Left lung (tissue), 10 donors: Measurements from ENCODE around the gene DGKI. TPM values are rescaled to one million over a fixed set of nuclear protein-coding genes. Genes with fewer than 3 reads are reported as not detected.
A peak's percentile ranks its signal among the peaks of the same experiment; 100 is the strongest.
"Not testable (repeated sequence)": the region's sequence is repeated elsewhere in the genome, so short reads cannot be mapped to it uniquely, and the experiment has no call there.

Experiments used
- ATAC-seq: fragments of 200-7000 bp; cut with Tn5 transposase; one replicate; pipeline ENCODE4 v1.9.1; 2020; ENCODE audit warnings: moderate library complexity
- DNase-seq, 4 donors: peaks; one replicate each; pipeline ENCODE4 v3.0.0-alpha.2; 2013 to 2020
- H3K27ac ChIP-seq, 2 donors: fragments of 200-600 bp; sonication (generic) in 1 of 2; one replicate each; pipeline versions ENCODE4 v1.5.0 to v1.8.0; 2020 to 2021
- H3K27me3 ChIP-seq, 2 donors: fragments of 200-600 bp; sonication (generic) in 1 of 2; one replicate each; pipeline versions ENCODE4 v1.5.0 to v1.8.0; 2020 to 2021
- H3K36me3 ChIP-seq, 2 donors: fragments of 200-600 bp; sonication (generic) in 1 of 2; one replicate each; pipeline versions ENCODE4 v1.5.0 to v1.8.0; 2020 to 2021
- H3K4me1 ChIP-seq, 2 donors: fragments of 200-600 bp; one replicate each; pipeline ENCODE4 v1.8.0; 2021
- H3K4me3 ChIP-seq, 2 donors: fragments of 200-600 bp; sonication (generic) in 1 of 2; one replicate each; pipeline versions ENCODE4 v1.5.0 to v1.8.0; 2020 to 2021; ENCODE audit warnings: mild to moderate bottlenecking in 1 of 2
- H3K9me3 ChIP-seq, 2 donors: fragments of 200-600 bp; sonication (generic) in 1 of 2; one replicate each; pipeline versions ENCODE4 v1.5.0 to v1.8.0; 2020 to 2021
- CTCF ChIP-seq, 2 donors: fragments of 200-600 bp; sonication (generic) in 1 of 2; IDR thresholded peaks; one replicate each; pipeline versions ENCODE4 v1.5.0 to v1.8.0; 2021; ENCODE audit warnings: antibody characterized with exemption in 2 of 2
- intact Hi-C, 2 donors: fragments of 100-400 bp; cut with DNase I; formaldehyde crosslinking; loops; one replicate each; pipeline versions ENCODE4 v1.11.2 to v1.14.2; 2022
- polyA plus RNA-seq, 6 donors: library from polyadenylated mRNA; unstranded; fragments of 120-200 nt; gene quantifications; one replicate each; pipeline ENCODE4 v1.2.1, GENCODE V29; 2013; ENCODE audit not compliant: insufficient read length in 6 of 6
- total RNA-seq, 2 donors: library from RNA; stranded (reverse); fragmentation: NEBNext Ultra II Directional; extraction: Animal tissue kit (Norgen Biotek cat#: 25700); gene quantifications; one replicate each; pipeline ENCODE4 v1.2.1, GENCODE V29; 2021
- donor health status: DM: no; HTN: yes; CAD: no.
- donor health status: DM: no; HTN: no; CAD: no.

Gene DGKI
- total and polyA plus RNA-seq, 8 donors: 0.34 to 1.4 (median 0.50) TPM

GRCh38 chr7:137454246-137454724, 392.5 kb downstream of the DGKI start:
- Histone ChIP-seq H3K36me3 (no peaks in the 10 kb centered on the region), H3K4me3 (no peak overlapping the region), H3K27ac (no peak overlapping the region), H3K9me3 (no peaks in the 10 kb centered on the region), H3K4me1 (no peaks in the 10 kb centered on the region), H3K27me3 (peaks cover 3 to 7% of the 10 kb centered on the region in 2 donors)
- DNase-seq (peak in 2 of 4 donors; percentile 59 to 65), ATAC-seq (peak; percentile 90)
- intact Hi-C loops: no loop called here
- TF ChIP-seq CTCF (IDR thresholded peaks at IDR 0.05): peak; percentile 63 to 68

- Histone ChIP-seq H3K27ac (no peak overlapping the region), H3K4me1 (no peaks in the 10 kb centered on the region), H3K27me3 (peaks cover 3 to 7% of the 10 kb centered on the region in 2 donors), H3K9me3 (no peaks in the 10 kb centered on the region), H3K36me3 (no peaks in the 10 kb centered on the region), H3K4me3 (no peak overlapping the region)
- DNase-seq: no peak
- intact Hi-C loops: no loop called here
- peak; percentile 71 for ATAC-seq
- TF ChIP-seq CTCF (IDR thresholded peaks at IDR 0.05): no peak
Measured at GRCh38 chr7:137453356-137453755, 393.4 kb downstream of the DGKI start.

- TF ChIP-seq CTCF (IDR thresholded peaks at IDR 0.05): no peak
- H3K27me3 ChIP-seq: no peaks in the 10 kb centered on the region
- no peak for ATAC-seq
- H3K4me3 ChIP-seq: no peak overlapping the region
- H3K36me3 ChIP-seq: no peaks in the 10 kb centered on the region
- H3K9me3 ChIP-seq: no peaks in the 10 kb centered on the region
- no peaks in the 10 kb centered on the region for H3K4me1 ChIP-seq
- DNase-seq: no peak
- intact Hi-C loops: no loop called here
- no peak overlapping the region for H3K27ac ChIP-seq
Measured at GRCh38 chr7:137449016-137449415, 397.8 kb downstream of the DGKI start.

GRCh38 chr7:137448572-137448971, 398.2 kb downstream of the DGKI start:
- DNase-seq, ATAC-seq, H3K27me3 ChIP-seq, H3K4me3 ChIP-seq, intact Hi-C loops, H3K9me3 ChIP-seq, H3K4me1 ChIP-seq, H3K36me3 ChIP-seq, H3K27ac ChIP-seq: not testable (repeated sequence)

- intact Hi-C loops: no loop called here
- no peak overlapping the region for H3K27ac ChIP-seq
- H3K36me3 ChIP-seq: no peaks in the 10 kb centered on the region
- no peak overlapping the region for H3K4me3 ChIP-seq
- H3K27me3 ChIP-seq: no peaks in the 10 kb centered on the region
- ATAC-seq (no peak), DNase-seq (peak in 2 of 4 donors; percentile 14 to 16)
- H3K4me1 ChIP-seq: no peaks in the 10 kb centered on the region
- no peaks in the 10 kb centered on the region for H3K9me3 ChIP-seq
- no peak for TF ChIP-seq CTCF (IDR thresholded peaks at IDR 0.05)
Measured at GRCh38 chr7:137446025-137446424, 400.7 kb downstream of the DGKI start.

GRCh38 chr7:137445268-137445667, 401.5 kb downstream of the DGKI start:
- Histone ChIP-seq H3K27me3 (no peaks in the 10 kb centered on the region), H3K27ac (no peak overlapping the region), H3K4me1 (no peaks in the 10 kb centered on the region), H3K9me3 (no peaks in the 10 kb centered on the region), H3K36me3 (no peaks in the 10 kb centered on the region), H3K4me3 (no peak overlapping the region)
- no peak for DNase-seq
- no peak for TF ChIP-seq CTCF (IDR thresholded peaks at IDR 0.05)
- intact Hi-C loops: no loop called here
- ATAC-seq: no peak
